ENCODE data around the gene SEC11A. TPM values are rescaled to one million over a fixed set of nuclear protein-coding genes. Genes with fewer than 3 reads are reported as not detected.

The SEC11A gene
- total and polyA plus RNA-seq, 4 donors = 56.7 to 90.2 (median 71.3) TPM

GRCh38 chr15:84731774-84732173 lies 15.8 kb upstream of the SEC11A start:
- Histone ChIP-seq H3K27ac (ENCODE audit: low read depth in 1 of 2, low read length in 2 of 2) (no peak overlapping the region), H3K36me3 (ENCODE audit: control insufficient read depth in 4 of 4, insufficient read depth in 3 of 4, low read depth in 1 of 4, low read length in 3 of 4) (no peaks in the 10 kb centered on the region), H3K4me1 (ENCODE audit: control insufficient read depth in 4 of 4, insufficient read depth in 4 of 4, low read length in 3 of 4) (no peaks in the 10 kb centered on the region), H3K9me3 (ENCODE audit: control insufficient read depth in 4 of 4, low read length in 3 of 4) (no peaks in the 10 kb centered on the region), H3K9ac (ENCODE audit: low read depth in 1 of 2, low read length in 2 of 2) (no peak overlapping the region), H3K27me3 (ENCODE audit: control insufficient read depth in 4 of 4, insufficient read depth in 4 of 4, low read length in 3 of 4) (no peaks in the 10 kb centered on the region), H3K4me3 (ENCODE audit: low read depth in 1 of 3, low read length in 3 of 3) (no peak overlapping the region)
- DNase-seq (ENCODE audit: low spot score) = no peak
- no peak for TF ChIP-seq RAD21 (IDR thresholded peaks at IDR 0.05)
- no peak for TF ChIP-seq CTCF (IDR thresholded peaks at IDR 0.05; ENCODE audit: low read depth, low read length, missing input control)
- no peak for TF ChIP-seq GABPA (IDR thresholded peaks at IDR 0.05 in 1 of 2, conservative IDR thresholded peaks at IDR 0.05 in 1 of 2)
- TF ChIP-seq SP1 (IDR thresholded peaks at IDR 0.05) = no peak

- H3K4me3 ChIP-seq (ENCODE audit: low read depth in 1 of 3, low read length in 3 of 3) = no peak overlapping the region
- H3K27me3 ChIP-seq (ENCODE audit: control insufficient read depth in 4 of 4, insufficient read depth in 4 of 4, low read length in 3 of 4) = no peaks in the 10 kb centered on the region
- no peaks in the 10 kb centered on the region for H3K36me3 ChIP-seq (ENCODE audit: control insufficient read depth in 4 of 4, insufficient read depth in 3 of 4, low read depth in 1 of 4, low read length in 3 of 4)
- no peak overlapping the region for H3K27ac ChIP-seq (ENCODE audit: low read depth in 1 of 2, low read length in 2 of 2)
- over 99% methylated on average over 6 of the region's 6 CpGs for WGBS
- no peaks in the 10 kb centered on the region for H3K9me3 ChIP-seq (ENCODE audit: control insufficient read depth in 4 of 4, low read length in 3 of 4)
- no peaks in the 10 kb centered on the region for H3K4me1 ChIP-seq (ENCODE audit: control insufficient read depth in 4 of 4, insufficient read depth in 4 of 4, low read length in 3 of 4)
- H3K9ac ChIP-seq (ENCODE audit: low read depth in 1 of 2, low read length in 2 of 2) = no peak overlapping the region
- DNase-seq (ENCODE audit: low spot score) = no peak
- TF ChIP-seq REST (IDR thresholded peaks at IDR 0.05) (no peak), HNF4A (conservative IDR thresholded peaks at IDR 0.05) (no peak), RXRA (IDR thresholded peaks at IDR 0.05) (no peak), YY1 (IDR thresholded peaks at IDR 0.05) (no peak), ZBTB33 (IDR thresholded peaks at IDR 0.05) (no peak), JUND (IDR thresholded peaks at IDR 0.05) (no peak), CTCF (IDR thresholded peaks at IDR 0.05; ENCODE audit: low read depth, low read length, missing input control) (no peak), HNF4G (IDR thresholded peaks at IDR 0.05) (no peak), GABPA (IDR thresholded peaks at IDR 0.05 in 1 of 2, conservative IDR thresholded peaks at IDR 0.05 in 1 of 2) (no peak), FOXA1 (IDR thresholded peaks at IDR 0.05) (no peak), RAD21 (IDR thresholded peaks at IDR 0.05) (no peak), ATF3 (IDR thresholded peaks at IDR 0.05) (no peak), EGR1 (IDR thresholded peaks at IDR 0.05; ENCODE audit: low read depth in 2 of 2) (no peak), FOXA2 (IDR thresholded peaks at IDR 0.05) (no peak), SP1 (IDR thresholded peaks at IDR 0.05) (no peak), MAX (IDR thresholded peaks at IDR 0.05) (no peak), TAF1 (conservative IDR thresholded peaks at IDR 0.05) (no peak), NR2F2 (IDR thresholded peaks at IDR 0.05) (no peak)
Observed at GRCh38 chr15:84727429-84727828, 11.5 kb upstream of the SEC11A start.

Measured in liver (tissue), 9 donors.